Upper lobe of left lung (tissue), 6 donors: ENCODE data around the gene RPRD1B. TPM values are rescaled to one million over a fixed set of nuclear protein-coding genes. Genes with fewer than 3 reads are reported as not detected.
A peak's percentile ranks its signal among the peaks of the same experiment; 100 is the strongest.

Experiments
- ATAC-seq, 2 donors: fragments of 200-7000 bp; cut with Tn5 transposase; one replicate each; pipeline ENCODE4 v1.9.1; 2022; ENCODE audit warnings: mild to moderate bottlenecking in 2 of 2, moderate library complexity in 2 of 2; ENCODE audit not compliant: low FRiP score in 2 of 2
- DNase-seq, 2 donors: peaks; one replicate each; pipeline ENCODE4 v3.0.0-alpha.2; 2019 to 2020
- H3K27ac ChIP-seq, 4 donors: fragments of 200-600 bp; sonication (generic); one replicate each; pipeline ENCODE4 v1.5.1; 2016 to 2019
- H3K27me3 ChIP-seq, 4 donors: fragments of 200-600 bp; sonication (generic); one replicate each; pipeline ENCODE4 v1.5.1; 2017 to 2019
- H3K36me3 ChIP-seq, 4 donors: fragments of 200-600 bp; sonication (generic); one replicate each; pipeline ENCODE4 v1.5.1; 2016 to 2019
- H3K4me1 ChIP-seq, 4 donors: fragments of 200-600 bp; sonication (generic); one replicate each; pipeline ENCODE4 v1.5.1; 2018 to 2019
- H3K4me3 ChIP-seq, 4 donors: fragments of 200-600 bp; sonication (generic); one replicate each; pipeline ENCODE4 v1.5.1; 2017 to 2019; ENCODE audit warnings: mild to moderate bottlenecking in 2 of 4, moderate library complexity in 1 of 4
- H3K9me3 ChIP-seq, 4 donors: fragments of 200-600 bp; sonication (generic); one replicate each; pipeline ENCODE4 v1.5.1; 2018 to 2019
- CTCF ChIP-seq, 6 experiments: fragments of 450-650 bp in 4 of 6; fragments of 200-600 bp in 2 of 6; sonication (generic) in 2 of 6; IDR thresholded peaks; one replicate each; pipeline ENCODE4 v1.5.1; 2016 to 2019; ENCODE audit warnings: antibody characterized with exemption in 6 of 6
- EP300 ChIP-seq, 4 donors: sonication (generic); formaldehyde crosslinking; IDR thresholded peaks; one replicate each; pipeline ENCODE4 v1.5.1; 2017; ENCODE audit warnings: antibody characterized with exemption in 4 of 4, control low read depth in 2 of 4
- POLR2A ChIP-seq, 4 donors: fragments of 450-650 bp; IDR thresholded peaks; one replicate each; pipeline ENCODE4 v1.5.1; 2016 to 2017; ENCODE audit warnings: antibody characterized with exemption in 4 of 4, mild to moderate bottlenecking in 2 of 4
- POLR2AphosphoS5 ChIP-seq, 2 donors: sonication (generic); formaldehyde crosslinking; IDR thresholded peaks; one replicate each; pipeline ENCODE4 v1.5.1; 2017; ENCODE audit warnings: antibody characterized with exemption in 2 of 2
- WGBS, 2 donors: methylation state at CpG; one replicate each; pipeline ENCODE4 v1.1.5; 2017 to 2018; 5-methylcytosine and 5-hydroxymethylcytosine counted together
- total RNA-seq, 6 donors: library from RNA; depleted of rRNA in 4 of 6; stranded (reverse); fragments of >200 nt in 4 of 6; gene quantifications; one replicate each; pipeline versions ENCODE4 v1.1.0 to v1.2.1, GENCODE V29; 2016 to 2021
- donor health status: DM: no; HTN: no; CAD: no; lungs with moderate emphysema.
- donor health status: DM: no; HTN: yes; CAD: no; lungs with severe emphysema.

RPRD1B gene
- total RNA-seq, 6 donors from 2014 or later: 26.0 to 75.4 (median 29.2) TPM

GRCh38 chr20:38108438-38108985 is 75.0 kb downstream of the RPRD1B start:
- TF ChIP-seq POLR2AphosphoS5 (IDR thresholded peaks at IDR 0.05): peak; percentile 8 to 17
- TF ChIP-seq POLR2A (IDR thresholded peaks at IDR 0.05): no peak
- no peak for TF ChIP-seq CTCF (IDR thresholded peaks at IDR 0.05)
- 52 to 53% methylated on average over 4 of the region's 4 CpGs for WGBS, 2 donors
- Histone ChIP-seq H3K27me3 (no peaks in the 10 kb centered on the region), H3K4me3 (no peak overlapping the region), H3K27ac (peak overlapping the region; percentile 21 to 81 (median 64)), H3K36me3 (no peaks in the 10 kb centered on the region), H3K4me1 (peaks cover 18 to 39% (median 28%) of the 10 kb centered on the region in 4 donors), H3K9me3 (no peaks in the 10 kb centered on the region)
- no peak for DNase-seq
- ATAC-seq: peak in 1 of 2 donors; percentile 52

GRCh38 chr20:38108986-38109541 is 75.5 kb downstream of the RPRD1B start:
- TF ChIP-seq CTCF (IDR thresholded peaks at IDR 0.05) (no peak), POLR2AphosphoS5 (IDR thresholded peaks at IDR 0.05) (peak in 1 of 2 donors; percentile 70), EP300 (IDR thresholded peaks at IDR 0.05) (peak in 2 of 4 donors; percentile 62 to 74), POLR2A (IDR thresholded peaks at IDR 0.05) (no peak)
- WGBS, 2 donors: 79 to 84% methylated on average over 3 of the region's 3 CpGs
- Histone ChIP-seq H3K36me3 (no peaks in the 10 kb centered on the region), H3K27me3 (no peaks in the 10 kb centered on the region), H3K4me1 (peaks cover 23 to 45% (median 30%) of the 10 kb centered on the region in 4 donors), H3K9me3 (no peaks in the 10 kb centered on the region), H3K27ac (peak overlapping the region; percentile 60 to 81 (median 68)), H3K4me3 (no peak overlapping the region)
- DNase-seq (no peak), ATAC-seq (peak; percentile 47 to 82)

GRCh38 chr20:38109591-38110524 is 76.3 kb downstream of the RPRD1B start:
- Histone ChIP-seq H3K9me3 (no peaks in the 10 kb centered on the region), H3K27ac (peak overlapping the region; percentile 41 to 80 (median 63)), H3K4me1 (peaks cover 23 to 45% (median 30%) of the 10 kb centered on the region in 4 donors), H3K27me3 (no peaks in the 10 kb centered on the region), H3K4me3 (no peak overlapping the region), H3K36me3 (no peaks in the 10 kb centered on the region)
- peak; percentile 73 to 89 for ATAC-seq
- WGBS, 2 donors: 51 to 54% methylated on average over 8 of the region's 8 CpGs
- peak in 1 of 2 donors; percentile 52 for DNase-seq
- TF ChIP-seq CTCF (IDR thresholded peaks at IDR 0.05) (no peak), POLR2AphosphoS5 (IDR thresholded peaks at IDR 0.05) (peak; percentile 71 to 80), POLR2A (IDR thresholded peaks at IDR 0.05) (no peak), EP300 (IDR thresholded peaks at IDR 0.05) (peak in 3 of 4 donors; percentile 16 to 65 (median 30))

GRCh38 chr20:38110525-38111178 is 77.1 kb downstream of the RPRD1B start:
- H3K4me3 ChIP-seq: no peak overlapping the region
- no peaks in the 10 kb centered on the region for H3K9me3 ChIP-seq
- ATAC-seq (no peak), DNase-seq (no peak)
- H3K27ac ChIP-seq: peak overlapping the region; percentile 10 to 80 (median 63)
- no peaks in the 10 kb centered on the region for H3K27me3 ChIP-seq
- H3K36me3 ChIP-seq: no peaks in the 10 kb centered on the region
- TF ChIP-seq CTCF (IDR thresholded peaks at IDR 0.05): no peak
- no peak for TF ChIP-seq EP300 (IDR thresholded peaks at IDR 0.05)
- TF ChIP-seq POLR2A (IDR thresholded peaks at IDR 0.05): no peak
- no peak for TF ChIP-seq POLR2AphosphoS5 (IDR thresholded peaks at IDR 0.05)
- 94% methylated on average over 8 of the region's 8 CpGs for WGBS, 2 donors
- H3K4me1 ChIP-seq: peaks cover 23 to 45% (median 30%) of the 10 kb centered on the region in 4 donors
